ENCODE measurements around the gene CD300LF.

- no peak for TF ChIP-seq ZNF274 (IDR thresholded peaks at IDR 0.05; ENCODE audit: low read depth, low read length)
- no peak for TF ChIP-seq YY1 (IDR thresholded peaks at IDR 0.05; ENCODE audit: insufficient read depth, insufficient read length)
- no peak for TF ChIP-seq SUZ12 (IDR thresholded peaks at IDR 0.05; ENCODE audit: extremely low read depth, insufficient read depth, insufficient read length)
Observed at GRCh38 chr17:74663561-74663960, 49.2 kb downstream of the CD300LF start.
